C4-2B (cell line): ENCODE measurements around the gene MTX3.

Experiments
- CTCF ChIP-seq: fragments of 450-650 bp; conservative IDR thresholded peaks from 2 replicates; pipeline ENCODE4 v1.5.1; 2017; ENCODE audit warnings: mild to moderate bottlenecking
- ZFX ChIP-seq: fragments of 450-650 bp; IDR thresholded peaks from 2 replicates; pipeline ENCODE4 v1.6.1; 2017

- no peak for TF ChIP-seq CTCF
- no peak for TF ChIP-seq ZFX
Measured at GRCh38 chr5:80025069-80025468, 34.0 kb upstream of the MTX3 start.
